C1 segment of cervical spinal cord (tissue), 14 donors: ENCODE measurements around the gene AHRR.
A peak's percentile ranks its signal among the peaks of the same experiment; 100 is the strongest.

ENCODE experiments used
- DNase-seq, 14 donors: peaks; one replicate each; lab custom pipeline; 2025; lab: John Stamatoyannopoulos, UW

The AHRR gene

GRCh38 chr5:458547-459353 lies 137.2 kb downstream of the AHRR start:
- peak in 1 of 14 donors; percentile 48 for DNase-seq

GRCh38 chr5:459562-460272 lies 138.2 kb downstream of the AHRR start:
- DNase-seq: no peak

- no peak for DNase-seq
Observed at GRCh38 chr5:460273-460625, 138.7 kb downstream of the AHRR start.

GRCh38 chr5:462051-462481 lies 140.6 kb downstream of the AHRR start:
- no peak for DNase-seq

DNA sequence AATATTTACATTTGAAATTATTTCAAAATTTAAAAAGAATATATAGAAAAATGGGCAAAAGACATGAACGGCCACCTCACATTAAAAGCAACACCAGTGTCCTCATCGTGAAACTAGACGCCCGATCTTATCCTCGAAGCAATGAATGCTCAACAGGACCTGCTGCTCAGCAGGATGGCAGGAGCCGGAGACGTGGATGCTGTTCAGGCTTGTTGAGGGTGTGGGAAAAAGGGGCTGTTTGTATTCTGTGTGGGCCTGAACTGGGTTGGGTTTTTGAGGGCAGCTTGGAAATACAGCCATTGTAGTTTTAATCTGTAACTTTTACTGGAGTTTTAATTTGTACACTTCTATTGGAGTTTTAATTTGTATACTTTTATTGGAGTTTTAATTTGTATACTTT lies 141.8 kb downstream of the AHRR start:
- DNase-seq: no peak

GRCh38 chr5:463952-464351 lies 142.4 kb downstream of the AHRR start:
- no peak for DNase-seq

DNA sequence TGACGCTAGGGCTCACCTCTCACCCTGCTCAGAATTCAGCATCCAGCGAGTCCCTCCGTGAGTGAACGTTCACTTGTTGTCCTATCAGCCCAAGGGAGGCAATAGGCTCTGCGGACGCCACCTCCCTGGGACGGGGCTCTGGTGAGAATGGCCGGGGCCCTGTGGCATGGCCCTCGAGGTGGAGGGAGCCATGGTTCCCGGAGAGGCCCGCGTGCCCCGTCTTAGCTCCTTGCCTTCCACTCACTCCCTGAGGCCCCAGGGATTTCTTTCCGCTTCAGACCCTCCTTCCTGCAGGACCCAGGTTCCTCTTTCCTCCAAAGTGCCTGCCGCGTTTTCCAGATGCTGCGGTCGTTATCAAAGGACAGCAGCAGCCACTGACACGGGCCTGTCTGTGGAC lies 142.9 kb downstream of the AHRR start:
- no peak for DNase-seq

DNA sequence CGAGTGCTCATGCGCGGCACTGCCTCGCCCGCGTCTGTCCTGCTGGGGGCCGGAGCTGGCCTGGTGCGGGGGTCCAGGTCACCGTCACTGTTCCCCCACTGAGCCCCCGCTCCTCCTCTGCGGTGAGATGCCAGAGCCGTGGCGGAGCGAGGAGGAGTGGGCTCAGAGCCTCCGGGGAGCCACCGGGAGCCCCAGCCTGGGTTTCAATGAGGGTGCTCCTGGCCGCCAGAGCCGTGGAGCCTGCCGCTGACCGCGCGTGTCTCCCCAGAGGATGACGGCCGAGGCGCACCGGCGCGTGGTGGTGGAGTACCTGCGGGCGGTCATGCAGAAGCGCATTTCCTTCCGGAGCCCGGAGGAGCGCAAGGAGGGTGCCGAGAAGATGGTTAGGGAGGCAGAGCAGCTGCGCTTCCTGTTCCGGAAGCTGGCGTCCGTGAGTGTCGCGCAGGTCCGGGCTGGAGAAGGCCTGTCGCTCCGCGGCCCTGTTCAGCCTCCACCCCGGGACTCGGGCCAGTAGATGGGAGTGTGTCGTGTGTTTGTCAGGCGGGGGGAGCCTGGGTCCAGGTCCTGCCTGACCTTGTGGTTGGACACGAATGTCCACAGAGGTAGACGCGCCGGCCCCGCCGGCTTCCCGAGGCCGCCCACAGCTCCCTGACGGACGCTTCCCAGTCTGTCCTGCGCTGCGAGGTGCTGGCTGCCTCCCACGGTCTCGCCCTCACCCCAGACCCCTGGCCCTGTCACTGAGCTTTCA lies 143.5 kb downstream of the AHRR start:
- no peak for DNase-seq

DNA sequence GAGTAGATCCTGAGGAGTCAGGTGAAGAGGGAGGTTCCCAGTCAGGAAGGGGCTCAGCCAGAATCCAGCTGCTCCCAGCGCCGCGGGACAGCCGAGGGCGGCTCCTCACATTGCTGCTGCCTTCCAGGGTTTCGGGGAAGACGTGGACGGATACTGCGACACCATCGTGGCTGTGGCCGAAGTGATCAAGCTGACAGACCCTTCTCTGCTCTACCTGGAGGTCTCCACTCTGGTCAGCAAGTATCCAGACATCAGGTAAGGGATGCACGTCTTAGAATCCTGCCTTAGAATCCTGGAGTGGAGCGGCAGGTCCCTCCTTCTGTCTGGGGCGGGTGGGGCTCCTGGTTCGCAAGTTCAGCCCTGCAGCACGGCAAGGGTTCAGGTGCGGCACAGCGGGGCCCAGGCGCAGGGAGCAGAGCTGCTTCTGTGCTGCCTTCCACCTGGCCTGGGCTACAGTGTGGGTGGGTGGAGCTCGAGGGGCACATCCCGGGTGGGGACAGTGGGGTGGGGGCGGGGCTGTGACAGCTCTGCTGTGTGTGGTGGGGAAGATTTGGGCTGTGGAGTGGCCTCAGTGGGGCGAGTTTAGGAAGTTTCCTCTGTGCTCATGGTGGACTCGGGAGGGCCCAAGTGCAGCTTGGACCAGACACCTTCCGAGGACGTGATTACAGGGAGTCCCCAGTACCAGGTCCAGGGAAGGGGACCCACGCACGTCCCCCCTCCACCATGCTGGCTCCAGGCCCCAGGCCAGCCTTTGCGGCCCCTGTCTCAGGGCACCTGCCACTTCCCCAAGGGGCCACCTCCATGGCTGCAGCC lies 144.3 kb downstream of the AHRR start:
- DNase-seq: no peak

DNA sequence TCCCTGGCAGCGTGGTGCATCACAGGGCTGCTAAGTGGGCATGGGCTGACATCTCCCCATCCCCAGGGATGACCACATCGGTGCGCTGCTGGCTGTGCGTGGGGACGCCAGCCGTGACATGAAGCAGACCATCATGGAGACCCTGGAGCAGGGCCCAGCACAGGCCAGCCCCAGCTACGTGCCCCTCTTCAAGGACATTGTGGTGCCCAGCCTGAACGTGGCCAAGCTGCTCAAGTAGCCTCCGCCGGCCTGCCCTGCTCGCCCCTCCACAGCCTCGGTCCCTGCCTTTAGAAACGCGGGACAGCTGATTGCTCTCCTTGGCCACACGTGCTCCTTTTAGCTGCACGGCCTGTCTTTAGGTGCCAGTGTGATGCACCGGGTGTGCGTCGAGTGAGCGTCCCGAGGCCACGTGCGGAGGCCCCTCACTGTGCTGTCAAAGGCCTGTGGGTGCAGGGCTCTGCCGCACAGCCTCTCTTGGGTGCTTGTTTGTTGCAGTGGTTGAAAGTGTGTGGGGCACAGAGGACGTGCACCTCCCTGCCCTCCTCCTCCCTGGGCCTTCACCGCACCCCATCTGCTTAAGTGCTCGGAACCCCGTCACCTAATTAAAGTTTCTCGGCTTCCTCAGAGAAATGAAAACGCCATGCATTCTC lies 145.3 kb downstream of the AHRR start:
- no peak for DNase-seq

DNA sequence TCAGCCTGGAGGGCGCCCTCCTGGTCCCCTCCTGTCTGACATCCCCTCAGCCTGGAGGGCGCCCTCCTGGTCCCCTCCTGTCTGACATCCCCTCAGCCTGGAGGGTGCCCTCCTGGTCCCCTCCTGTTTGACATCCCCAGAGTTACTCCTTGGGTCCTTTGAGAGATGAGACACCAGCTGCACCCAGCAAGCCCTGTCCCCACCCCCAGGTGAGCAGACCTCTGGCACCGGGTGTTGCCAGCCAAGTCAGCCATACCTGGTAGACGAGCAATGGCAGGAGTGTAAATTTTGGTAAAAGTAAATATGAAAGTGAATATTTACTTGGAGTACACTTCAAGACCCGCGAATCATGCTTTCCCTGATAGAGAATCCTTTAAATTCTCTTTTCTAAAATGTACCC lies 146.9 kb downstream of the AHRR start:
- DNase-seq: no peak

- DNase-seq: no peak
Observed at GRCh38 chr5:469752-470483, 148.4 kb downstream of the AHRR start.

- DNase-seq: no peak
Observed at GRCh38 chr5:470961-471749, 149.6 kb downstream of the AHRR start.

DNA sequence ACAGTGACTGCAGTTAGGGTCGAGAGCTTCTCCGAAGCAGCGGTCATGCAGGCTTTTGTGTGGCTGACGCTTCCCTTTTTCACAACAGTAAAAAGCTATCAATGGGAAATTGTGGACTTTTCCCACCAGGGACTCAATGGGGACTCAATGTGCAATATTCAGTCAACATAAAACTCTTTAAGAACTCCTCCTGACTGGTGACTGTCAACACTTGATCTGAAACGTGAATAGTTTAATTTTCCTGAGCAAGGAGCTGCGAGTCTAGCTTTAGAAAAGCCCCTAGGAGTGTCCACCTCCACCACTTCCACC lies 150.2 kb downstream of the AHRR start:
- no peak for DNase-seq

GRCh38 chr5:472076-472655 lies 150.7 kb downstream of the AHRR start:
- DNase-seq: peak in 2 of 14 donors; percentile 29 to 33

DNA sequence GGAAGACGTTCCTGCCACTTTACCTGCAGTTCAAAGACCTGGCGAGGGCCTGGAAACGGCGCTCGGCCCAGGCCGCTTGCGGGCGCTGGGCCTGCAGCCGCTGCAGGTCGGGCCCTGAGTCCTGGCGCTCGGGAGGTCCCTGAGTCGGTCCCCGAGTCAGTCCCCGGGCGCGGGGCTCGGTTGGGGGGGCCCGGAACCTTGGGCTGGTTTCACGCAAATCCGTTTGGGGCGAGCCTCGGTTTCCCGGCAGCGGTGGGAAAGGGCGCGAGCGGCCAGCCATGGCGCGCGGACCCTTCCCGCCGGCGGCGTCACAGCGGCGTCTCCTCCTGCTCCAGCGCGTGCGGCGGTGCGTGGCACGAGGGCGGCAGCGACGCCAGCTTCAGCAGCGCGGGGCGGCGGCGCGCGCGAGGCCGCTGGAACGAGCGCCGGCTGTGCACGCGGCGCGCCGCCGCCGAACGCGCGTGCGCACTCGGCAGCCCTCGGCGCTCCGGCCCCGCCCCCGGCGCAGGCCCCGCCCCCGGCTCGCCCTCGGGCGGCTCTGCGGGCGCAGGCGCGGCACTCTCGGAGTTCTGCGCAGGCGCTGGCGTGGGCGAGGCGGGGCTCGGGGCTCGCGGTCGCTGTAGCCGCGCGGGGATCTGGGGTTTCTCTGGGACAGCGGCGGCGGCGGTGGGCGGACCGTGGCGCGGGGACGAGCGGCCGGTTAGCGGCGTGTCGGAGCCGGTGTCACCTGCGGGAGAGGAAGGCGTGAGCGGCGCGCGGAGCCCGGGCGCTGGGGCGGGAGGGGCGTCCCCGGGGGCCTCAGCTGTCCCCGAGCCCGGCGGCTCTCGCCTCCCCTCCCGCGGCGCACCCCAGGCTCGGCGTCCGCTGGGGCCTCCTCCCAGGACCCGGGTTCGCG lies 151.4 kb downstream of the AHRR start:
- DNase-seq: peak in 13 of 14 donors; percentile 48 to 94 (median 72)

DNA sequence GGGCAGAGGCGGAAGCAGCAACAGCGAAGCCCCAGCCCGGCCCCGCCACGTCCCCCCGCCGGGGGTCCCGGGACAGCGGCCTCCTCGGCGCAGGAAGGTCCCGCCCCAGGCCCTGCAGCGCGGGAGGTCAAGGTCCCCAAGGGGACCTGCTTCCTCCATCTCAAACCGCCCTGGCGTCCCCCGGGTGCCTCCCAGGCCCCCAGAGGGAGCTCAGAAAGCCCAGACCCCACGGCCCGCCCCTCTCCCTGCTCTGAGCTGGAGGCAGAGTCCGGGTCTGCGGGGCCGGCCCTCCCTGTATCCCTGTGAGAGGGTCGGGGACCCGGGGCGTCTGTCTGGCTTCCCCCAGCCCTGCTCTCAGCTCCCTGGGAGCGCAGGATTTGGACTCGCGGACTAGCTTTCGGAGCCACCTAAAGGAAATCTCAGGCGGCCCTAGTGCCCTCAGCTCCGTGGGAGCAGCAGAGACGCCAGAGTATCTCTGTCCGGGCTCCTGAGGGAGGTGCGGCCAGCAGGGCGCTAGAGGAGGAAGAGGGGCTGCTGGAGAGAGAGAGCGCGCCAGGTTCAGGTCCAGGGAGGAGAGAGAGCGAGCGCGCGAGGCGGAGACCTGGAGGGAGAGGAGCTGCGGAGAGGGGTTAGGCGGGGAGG lies 152.2 kb downstream of the AHRR start:
- DNase-seq: peak in 3 of 14 donors; percentile 30 to 48 (median 31)
